Stomach (tissue), 4 donors: Measurements from ENCODE around the gene COL9A3.

Experiments used
- POLR2A ChIP-seq, 4 donors: fragments of 450-650 bp; IDR thresholded peaks; one replicate each; pipeline ENCODE4 v1.6.1; 2016; ENCODE audit warnings: antibody characterized with exemption in 4 of 4, control low read depth in 2 of 4, mild to moderate bottlenecking in 1 of 4, moderate library complexity in 1 of 4
- TF ChIP-seq, protein P1 (sequence below), 7 experiments: fragments of 450-650 bp in 4 of 7; fragments of 200-600 bp in 3 of 7; sonication (generic) in 3 of 7; IDR thresholded peaks; one replicate each; pipeline ENCODE4 v1.5.1; 2016 to 2019; ENCODE audit warnings: antibody characterized with exemption in 7 of 7, control low read depth in 2 of 7, mild to moderate bottlenecking in 1 of 7

DNA sequence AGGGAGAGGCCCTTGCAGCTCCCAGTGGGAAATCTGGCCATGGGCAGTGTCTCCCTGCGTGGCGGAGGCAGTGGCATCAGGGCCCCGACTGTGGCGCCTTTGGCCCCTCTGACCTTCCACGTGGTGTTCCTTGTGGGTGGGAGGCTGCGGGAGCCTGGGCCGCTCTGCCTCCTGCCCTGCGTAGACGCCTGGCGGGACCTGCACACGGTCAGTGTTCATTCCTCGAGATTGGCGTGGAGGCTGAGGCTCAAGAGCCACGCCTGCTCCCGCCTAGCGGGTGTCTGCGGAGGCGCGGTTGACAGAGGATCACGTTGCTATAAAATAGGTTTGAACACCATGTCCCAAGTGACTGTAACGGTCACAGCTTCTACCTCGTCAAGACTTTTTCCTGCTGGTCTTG lies 14.0 kb downstream of the COL9A3 start:
- TF ChIP-seq, protein P1, sequence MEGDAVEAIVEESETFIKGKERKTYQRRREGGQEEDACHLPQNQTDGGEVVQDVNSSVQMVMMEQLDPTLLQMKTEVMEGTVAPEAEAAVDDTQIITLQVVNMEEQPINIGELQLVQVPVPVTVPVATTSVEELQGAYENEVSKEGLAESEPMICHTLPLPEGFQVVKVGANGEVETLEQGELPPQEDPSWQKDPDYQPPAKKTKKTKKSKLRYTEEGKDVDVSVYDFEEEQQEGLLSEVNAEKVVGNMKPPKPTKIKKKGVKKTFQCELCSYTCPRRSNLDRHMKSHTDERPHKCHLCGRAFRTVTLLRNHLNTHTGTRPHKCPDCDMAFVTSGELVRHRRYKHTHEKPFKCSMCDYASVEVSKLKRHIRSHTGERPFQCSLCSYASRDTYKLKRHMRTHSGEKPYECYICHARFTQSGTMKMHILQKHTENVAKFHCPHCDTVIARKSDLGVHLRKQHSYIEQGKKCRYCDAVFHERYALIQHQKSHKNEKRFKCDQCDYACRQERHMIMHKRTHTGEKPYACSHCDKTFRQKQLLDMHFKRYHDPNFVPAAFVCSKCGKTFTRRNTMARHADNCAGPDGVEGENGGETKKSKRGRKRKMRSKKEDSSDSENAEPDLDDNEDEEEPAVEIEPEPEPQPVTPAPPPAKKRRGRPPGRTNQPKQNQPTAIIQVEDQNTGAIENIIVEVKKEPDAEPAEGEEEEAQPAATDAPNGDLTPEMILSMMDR (IDR thresholded peaks at IDR 0.05) = no peak
- TF ChIP-seq POLR2A (IDR thresholded peaks at IDR 0.05) = no peak
